Glomerular visceral epithelial cell (primary cell): Measurements from ENCODE around the gene SIPA1L3.
"Not testable (repeated sequence)": the region's sequence is repeated elsewhere in the genome, so short reads cannot be mapped to it uniquely, and the experiment has no call there.

ENCODE experiments used
- DNase-seq: peaks from one replicate; pipeline ENCODE4 v3.0.0-alpha.2; 2016; ENCODE audit errors: extremely low spot score

The SIPA1L3 gene

DNA sequence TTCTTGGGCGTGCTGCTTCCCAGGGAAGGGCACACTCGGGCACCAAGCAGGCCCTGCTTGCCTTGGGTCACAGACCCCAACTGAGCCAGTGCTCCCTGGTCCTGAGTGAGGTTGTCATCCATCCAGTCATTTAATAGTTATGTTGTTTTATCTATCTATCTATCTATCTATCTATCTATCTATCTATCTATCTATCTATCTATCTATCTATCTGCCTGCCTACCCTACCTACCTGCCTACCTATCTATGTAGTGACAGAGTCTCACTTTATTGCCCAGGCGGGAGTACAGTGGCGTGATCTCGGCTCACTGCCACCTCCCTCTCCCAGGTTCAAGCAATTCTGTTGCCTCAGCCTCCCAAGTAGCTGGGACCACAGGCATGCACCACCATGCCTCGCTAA is 164.0 kb downstream of the SIPA1L3 start:
- not testable (repeated sequence) for DNase-seq

DNA sequence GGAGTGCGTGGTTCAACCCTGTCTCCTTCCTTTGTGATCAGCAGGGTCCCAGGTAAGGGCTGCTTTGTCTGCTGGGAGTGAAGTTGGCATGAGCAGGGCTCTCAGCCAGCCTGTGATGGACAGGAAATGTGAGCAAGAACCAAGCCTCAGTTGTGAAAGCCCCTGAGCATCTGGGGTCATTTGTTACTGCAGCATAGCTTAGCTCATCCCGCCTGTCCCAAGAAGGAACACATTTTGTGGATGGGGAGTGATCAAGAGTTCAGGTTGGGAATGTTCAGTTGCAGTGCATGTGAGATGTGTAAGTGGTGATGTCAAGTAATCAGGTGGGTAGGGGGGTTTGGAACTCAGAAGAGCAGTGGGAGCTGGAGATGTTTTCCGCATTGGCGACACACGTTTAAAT is 164.6 kb downstream of the SIPA1L3 start:
- no peak for DNase-seq

DNA sequence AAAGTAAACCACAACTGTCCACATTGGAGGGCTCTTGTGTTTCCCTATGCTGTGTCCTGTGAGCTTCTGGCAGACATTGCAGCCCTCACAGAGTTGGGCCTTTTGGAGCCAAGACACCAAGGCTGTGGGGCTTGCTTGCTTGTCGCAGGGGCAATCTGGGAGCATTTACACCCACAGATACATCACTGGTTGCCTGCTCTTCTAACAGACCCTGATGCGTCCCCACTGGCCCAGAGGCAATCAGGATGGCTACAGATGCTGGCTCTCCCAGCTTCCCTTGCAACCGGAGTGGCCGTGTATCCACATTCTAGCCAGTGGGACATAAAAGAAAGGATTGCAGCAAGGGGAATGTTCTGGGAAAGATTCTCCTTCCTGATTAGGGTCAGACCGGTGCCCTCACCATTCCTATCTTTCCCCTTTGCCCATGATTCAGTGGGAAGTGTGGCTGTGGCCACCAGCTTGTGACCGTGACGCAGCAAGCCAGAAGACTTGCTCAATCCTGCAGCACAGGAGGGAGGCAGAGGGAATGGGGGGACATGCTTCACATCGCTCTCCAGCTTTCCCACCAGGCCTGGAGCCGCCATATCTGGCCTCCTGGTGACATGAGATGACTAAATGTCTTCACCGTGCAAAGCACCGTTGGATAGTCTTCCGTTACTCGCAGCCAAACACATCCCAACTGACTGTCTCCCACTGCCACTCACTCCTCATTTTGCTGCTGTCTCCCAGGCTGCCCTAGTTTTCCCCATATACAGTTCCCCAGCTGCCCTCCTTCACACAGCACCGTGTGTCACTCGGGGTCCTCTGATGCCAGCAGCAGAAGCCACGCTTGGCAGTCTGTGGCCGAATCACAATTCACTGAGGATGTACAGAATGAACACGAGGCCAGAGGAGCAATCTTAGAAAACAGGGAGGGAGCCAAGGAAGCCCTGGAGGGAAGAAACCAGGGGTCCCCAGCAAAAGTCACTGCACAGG is 166.1 kb downstream of the SIPA1L3 start:
- no peak for DNase-seq

DNA sequence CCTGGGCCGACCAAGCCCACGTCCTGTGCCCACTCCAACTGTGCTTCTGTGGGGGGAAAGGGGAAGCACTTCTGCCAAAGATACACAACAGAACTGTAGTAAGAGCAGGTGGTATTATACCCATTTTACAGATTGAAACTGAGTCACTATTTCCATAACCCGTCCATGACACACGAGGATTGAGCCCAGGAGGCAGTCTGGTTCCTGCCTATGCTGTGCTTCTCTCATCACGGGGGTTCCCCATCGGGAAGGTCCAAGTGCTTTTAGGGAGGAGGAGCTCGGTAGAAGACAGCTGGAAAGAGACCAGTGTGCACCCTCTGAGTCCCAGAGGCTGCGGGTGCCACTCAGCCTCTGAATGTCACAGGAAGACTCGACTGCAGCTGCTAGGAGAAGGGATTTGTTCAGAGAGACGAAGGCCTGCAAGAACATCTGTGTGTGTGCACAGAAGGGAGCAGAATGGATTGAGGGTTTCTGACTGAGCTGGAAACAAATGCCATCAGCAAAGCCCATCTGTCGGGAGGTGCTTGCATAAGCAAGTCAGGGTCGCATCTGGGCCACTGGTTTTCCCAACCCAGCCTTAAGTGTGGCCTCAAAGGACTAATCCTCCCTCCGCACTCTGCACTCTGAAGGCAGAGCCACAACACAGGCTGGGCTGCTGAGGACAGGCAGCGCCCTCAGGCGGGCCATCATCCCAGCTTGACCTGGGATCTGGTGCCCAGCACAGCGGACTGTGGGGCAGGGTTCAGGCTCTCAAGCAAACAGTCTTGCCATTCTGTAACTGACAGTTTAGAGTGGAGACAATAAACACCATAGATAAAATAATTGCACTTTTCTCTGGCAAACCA is 167.1 kb downstream of the SIPA1L3 start:
- no peak for DNase-seq

DNA sequence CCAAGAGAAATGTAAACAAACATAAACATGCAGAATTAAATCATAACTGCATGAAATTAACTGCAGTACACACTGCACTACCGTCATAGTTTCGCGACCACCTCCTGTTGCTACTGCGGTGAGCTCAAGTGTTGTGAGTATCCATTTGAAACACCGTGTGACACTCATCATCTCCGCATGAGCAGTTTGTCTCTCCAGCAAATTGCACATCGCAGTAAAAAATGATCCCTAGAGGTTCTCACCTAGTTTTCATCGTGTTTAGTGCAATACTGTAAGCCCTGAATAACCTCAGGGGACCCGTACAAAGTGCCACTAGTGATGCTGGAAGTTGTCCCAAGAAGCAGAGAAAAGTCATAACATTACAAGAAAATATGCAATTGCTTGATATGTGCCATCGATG is 169.3 kb downstream of the SIPA1L3 start:
- no peak for DNase-seq

DNA sequence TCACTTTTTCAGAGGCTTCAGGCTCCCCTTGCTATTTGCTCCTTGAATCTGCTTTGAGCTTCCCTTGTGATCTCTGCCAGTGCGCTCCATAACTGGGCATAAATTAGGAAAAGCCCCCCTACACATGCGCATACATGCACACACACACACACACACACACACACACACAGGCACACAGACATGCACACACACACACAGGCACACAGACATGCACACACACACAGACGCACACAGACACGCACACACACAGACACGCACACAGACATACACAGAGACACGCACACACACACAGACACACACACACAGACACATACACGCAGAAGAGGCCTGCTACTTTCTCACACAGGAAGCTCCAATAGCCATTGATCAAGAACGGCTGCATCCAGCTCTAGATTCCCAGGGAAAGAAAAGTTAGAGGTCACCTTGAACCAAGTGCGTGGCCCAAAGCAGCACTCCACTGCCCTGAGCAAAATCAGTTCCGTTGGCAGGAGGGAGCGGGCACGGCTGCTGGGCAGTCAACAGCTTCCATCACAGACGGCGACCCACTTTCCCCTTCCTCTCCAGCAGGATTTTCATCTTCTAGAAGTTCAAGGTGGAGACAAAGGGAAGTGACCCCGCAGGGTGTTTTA is 171.4 kb downstream of the SIPA1L3 start:
- no peak for DNase-seq

DNA sequence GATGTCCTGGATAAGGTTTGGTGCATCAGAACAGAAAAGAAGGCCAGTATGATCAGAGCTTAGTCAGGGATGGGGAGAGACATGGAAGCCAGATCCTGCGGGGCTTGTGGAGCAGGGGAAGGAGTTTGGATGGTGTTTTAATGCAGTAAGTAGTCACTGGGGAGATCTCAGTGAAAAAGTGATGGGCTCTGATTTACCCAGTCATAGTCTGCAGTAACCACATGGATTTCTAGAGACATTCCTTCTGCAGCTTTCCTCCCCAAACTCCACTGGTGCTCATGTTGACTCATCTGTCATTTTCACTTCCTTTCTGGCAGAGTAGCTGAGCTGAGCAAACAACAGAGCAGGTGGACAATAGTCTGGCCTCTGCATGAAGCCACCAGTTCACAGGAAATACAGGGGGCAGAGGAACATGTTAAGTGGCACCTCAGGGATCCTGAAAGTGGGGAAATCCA is 172.9 kb downstream of the SIPA1L3 start:
- peak; percentile 86 for DNase-seq

DNA sequence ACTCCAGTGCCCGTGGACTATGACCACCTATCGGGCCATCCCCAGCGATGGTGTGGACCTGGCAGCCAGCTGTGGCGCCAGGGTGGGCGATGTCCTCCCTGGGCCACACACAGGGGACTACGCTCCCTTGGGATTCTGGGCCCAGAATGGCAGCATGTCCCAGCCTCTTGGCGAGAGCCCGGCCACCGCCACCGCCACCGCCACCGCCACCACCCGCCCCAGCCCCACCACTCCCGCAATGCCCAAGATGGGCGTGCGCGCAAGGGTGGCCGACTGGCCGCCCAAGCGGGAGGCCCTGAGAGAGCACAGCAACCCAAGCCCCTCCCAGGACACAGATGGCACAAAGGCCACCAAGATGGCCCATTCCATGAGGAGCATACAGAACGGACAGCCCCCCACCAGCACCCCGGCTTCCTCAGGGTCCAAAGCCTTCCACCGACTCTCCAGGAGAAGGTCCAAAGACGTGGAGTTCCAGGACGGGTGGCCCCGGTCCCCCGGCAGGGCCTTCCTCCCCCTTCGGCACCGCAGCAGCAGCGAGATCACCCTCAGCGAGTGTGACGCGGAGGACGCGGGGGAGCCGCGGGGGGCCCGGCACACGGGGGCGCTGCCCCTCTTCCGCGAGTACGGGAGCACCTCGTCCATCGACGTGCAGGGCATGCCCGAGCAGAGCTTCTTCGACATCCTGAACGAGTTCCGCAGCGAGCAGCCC is 174.7 kb downstream of the SIPA1L3 start:
- DNase-seq, result no peak

DNA sequence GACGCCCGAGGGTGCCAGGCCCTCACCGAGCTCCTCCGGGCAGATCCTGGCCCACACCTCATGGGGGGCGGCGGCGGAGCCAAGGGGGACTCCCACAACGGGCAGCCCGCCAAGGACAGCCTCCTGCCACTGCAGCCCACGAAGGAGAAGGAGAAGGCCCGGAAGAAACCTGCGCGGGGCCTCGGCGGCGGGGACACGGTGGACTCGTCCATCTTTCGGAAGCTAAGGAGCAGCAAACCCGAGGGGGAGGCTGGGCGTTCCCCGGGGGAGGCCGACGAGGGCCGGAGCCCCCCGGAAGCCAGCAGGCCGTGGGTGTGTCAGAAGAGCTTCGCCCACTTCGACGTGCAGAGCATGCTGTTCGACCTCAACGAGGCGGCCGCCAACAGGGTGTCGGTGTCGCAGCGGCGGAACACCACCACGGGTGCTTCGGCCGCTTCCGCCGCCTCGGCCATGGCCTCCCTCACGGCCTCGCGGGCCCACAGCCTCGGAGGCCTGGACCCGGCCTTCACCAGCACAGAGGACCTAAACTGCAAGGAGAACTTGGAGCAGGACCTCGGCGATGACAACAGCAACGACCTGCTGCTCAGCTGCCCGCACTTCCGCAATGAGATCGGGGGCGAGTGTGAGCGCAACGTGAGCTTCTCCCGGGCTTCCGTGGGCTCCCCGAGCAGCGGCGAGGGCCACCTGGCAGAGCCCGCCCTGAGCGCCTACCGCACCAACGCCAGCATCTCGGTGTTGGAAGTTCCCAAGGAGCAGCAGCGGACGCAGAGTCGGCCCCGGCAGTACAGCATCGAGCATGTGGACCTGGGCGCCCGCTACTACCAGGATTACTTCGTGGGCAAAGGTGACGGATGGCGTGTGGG is 175.5 kb downstream of the SIPA1L3 start:
- no peak for DNase-seq

DNA sequence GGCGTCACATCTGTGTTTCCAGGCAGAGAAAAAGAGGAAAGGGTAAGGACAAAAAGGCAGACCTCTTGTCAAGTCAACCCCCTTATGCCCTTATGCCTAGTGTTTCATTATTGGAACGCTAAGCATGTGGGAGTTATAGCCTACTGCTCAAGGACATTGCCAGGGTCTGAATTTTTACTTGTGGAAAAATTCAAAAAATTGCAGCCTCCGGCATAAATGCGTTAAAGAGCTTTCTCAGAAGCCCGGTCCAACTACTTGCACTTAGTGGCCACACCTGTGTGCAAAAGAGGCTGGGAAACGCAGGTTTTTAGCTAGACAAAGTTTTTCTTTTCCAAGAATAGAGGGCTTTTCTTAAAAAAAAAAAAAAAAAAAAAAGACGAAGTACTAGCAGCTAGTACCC is 177.2 kb downstream of the SIPA1L3 start:
- DNase-seq, result no peak

DNA sequence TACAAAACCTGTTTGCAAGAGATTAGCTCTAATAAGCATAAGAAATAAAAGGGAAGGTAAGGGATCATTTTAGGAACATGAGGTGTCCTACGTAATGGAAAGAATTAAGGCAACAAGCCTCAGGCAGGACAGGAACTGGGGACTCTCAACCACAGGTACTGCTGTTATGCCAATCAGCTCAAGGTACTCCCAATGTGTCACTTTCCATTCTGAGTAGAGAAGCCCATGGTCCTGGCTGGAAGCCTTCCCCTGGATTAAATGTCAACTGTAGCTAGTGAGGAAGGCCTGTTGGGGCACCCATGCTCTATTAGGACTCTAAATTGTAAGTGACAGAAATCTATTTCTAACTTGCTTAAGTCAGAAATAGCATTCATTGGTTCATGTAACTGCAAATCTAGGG is 182.4 kb downstream of the SIPA1L3 start:
- no peak for DNase-seq

DNA sequence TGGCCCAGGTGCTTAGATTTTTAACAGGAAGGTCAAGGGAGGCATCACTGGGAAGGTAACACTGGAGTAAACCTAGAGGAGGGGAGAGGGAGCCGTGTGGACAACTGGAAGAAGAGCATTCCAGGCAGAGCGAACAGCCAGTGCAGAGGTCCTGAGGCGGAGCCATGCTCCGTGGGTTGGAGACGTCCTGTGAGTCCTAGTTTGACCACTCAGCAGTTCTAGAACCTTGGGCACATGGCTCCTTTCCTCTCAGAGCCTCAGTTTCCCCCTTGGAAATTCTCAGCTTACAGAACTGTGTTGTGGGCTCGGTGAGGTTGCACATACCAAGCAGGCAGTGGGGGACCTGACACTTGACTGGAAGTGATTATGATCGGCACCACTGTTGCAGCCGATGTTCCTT is 186.1 kb downstream of the SIPA1L3 start:
- no peak for DNase-seq

DNA sequence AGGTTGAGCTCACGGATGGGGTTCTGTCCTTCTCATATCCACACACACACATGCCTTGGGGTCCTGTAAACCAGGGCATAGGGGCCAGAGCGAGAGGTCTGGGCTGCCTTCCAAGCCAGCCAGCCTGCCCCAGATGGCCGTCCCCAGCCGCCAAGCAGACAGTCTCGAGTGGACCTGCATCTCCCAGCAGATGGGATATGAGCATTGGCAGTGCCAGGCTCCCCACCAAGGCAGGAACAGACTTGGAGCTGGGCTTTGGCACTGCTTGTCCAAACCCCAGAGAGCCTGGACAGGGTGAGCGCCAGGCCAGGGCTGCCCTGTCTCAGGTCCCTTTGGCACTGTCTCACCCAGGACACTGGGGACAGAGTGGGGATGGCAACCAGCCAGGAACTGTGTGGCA is 186.6 kb downstream of the SIPA1L3 start:
- DNase-seq, result no peak

DNA sequence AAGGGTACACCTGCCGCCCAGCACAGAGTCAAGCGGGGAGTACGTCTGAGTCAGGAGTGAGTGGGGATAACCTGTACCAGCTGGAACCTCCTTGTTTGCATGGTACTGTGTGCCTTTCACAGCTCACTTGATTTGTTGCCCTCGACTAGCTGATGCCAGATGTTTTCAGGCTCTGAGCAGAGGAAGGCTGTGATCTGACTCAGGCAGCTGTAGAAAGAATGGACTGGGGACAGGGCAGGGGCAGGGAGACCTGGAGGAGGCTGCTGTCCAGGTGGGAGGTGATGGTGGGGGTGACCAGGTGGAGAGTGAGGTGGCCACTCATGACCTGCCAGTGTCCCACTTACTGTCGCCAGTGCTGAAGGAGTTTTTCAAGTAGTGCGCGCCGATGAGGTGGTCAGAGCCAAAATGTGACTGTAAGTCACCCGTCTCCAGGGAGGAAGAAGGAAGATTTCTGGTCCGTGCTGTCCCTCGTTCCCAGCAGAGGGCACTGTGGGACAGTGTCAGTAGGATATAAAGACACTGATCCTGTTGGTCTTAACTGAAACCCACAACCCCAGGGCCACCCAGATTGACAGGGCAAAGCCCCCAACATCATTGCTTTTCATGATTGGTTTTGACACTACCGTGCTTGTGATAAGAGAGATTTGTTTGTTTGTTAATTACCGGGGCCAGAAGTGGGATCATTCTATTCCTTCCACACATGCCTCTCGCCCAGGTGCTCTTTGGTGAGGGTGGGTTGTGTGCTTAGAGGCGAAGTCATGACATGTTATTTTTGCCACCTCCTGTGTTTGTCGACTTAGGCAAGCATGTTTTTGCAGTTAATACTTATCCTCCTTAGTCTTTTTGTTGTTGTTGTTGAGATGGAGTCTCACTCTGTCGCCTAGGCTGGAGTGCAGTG is 188.7 kb downstream of the SIPA1L3 start:
- peak; percentile 61 for DNase-seq

DNA sequence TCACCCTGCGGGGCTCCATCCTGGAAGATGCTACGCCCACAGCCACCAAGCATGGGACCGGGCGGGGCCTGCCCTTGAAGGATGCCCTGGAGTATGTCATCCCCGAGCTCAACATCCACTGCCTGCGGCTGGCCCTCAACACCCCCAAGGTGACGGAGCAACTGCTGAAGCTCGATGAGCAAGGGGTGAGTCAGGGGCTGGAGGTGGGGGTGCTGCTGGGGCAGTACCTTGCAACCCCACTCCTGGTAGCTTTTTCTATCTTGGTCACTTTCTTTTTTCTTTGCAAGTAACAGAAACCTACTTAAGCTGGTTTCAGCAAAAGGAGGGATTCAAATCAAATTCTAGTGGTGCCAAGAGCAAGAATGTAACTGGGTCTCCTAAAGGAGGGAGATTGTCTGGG is 193.0 kb downstream of the SIPA1L3 start:
- DNase-seq, result no peak

DNA sequence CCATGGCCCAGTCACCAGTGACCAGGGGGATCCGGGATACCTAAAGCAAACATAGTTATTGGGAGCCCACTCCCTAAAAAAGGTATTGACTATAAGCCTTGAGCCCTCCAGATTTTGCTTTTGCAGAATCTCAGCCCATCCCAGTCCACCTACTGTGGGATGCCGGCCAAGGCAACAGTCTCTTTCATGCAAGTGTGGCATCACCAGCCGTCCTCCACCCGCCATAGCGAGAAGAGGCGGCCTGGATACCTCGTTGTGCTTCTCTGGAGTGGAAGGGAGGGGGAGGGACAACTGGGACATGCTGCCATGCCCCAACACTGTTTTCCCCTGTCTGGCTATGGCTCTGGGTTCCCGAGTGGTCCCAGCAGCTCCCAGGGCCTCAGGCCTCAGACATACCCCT is 193.6 kb downstream of the SIPA1L3 start:
- DNase-seq, result no peak

DNA sequence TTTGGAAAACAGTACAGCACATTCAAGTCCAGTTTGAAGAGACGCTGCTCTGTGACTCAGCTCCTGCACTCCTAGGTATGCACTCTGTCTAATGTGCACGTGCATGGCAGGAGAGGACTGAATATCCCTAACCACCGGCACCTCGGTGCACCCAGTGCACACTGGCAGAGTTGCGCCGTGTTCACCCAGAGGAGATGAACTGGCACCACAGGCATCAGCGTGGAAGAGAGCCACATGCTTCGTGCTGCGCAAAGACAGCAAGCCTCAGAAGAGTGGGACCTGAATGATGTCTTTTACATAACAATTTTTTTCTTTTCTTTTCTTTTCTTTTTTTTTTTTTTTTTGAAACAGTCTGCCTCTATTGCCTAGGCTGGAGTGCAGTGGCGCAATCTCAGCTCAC is 194.7 kb downstream of the SIPA1L3 start:
- no peak for DNase-seq

DNA sequence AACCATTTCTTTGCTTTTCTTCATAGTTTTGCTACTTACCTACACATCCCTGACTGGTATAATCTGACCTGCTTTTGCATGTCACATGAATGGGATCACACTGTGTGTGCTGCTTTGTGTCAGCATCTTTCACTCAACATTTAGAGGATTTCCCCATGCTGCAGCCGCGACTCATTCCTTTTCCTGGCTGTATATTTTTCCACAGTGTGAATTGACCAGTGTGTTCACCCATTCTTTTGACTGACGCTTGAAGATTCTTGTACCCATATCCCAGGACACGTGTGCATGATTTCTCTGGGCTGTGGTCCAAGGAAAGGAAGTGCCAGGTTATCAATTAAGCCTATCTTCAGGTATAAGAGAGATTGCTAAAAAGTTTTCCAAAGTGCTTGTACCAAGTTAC is 198.6 kb downstream of the SIPA1L3 start:
- no peak for DNase-seq

DNA sequence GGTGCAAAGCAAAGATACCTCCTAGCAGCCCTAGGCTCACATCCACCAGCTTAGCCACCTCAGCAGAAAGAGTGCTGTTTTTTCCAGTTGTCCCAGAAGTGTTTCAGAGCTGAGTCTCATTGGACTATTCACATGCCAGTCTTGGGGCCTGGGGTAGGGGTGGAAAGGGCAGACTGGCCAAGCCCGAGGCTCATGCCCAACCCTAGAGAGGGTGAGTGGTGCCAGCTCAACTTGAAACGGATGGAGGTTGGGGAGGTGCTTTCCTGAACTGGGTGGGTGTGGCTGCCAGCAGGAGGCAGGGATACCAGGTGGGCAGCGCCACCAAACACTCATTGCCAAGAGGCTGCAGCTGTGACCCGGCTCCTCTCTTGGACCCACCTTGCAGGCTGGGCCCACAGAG is 200.1 kb downstream of the SIPA1L3 start:
- no peak for DNase-seq

DNA sequence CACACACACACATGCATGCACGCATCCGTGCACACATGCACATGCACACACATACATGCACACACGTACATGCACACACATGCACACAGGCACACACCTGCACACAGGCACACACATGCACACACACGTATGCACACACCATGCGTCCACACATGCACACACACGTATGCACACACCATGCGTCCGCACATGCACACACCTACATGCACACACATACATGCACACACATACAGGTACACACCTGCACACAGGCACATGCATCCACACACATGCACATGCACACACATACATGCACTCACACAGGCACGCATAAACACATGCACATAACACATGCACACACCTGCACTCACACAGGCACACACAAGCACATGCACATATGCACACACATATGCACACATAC is 204.9 kb downstream of the SIPA1L3 start:
- DNase-seq, result no peak
